GM12878 (cell line): ENCODE data around the gene NDRG2. TPM values are rescaled to one million over a fixed set of nuclear protein-coding genes. Genes with fewer than 3 reads are reported as not detected.

Experiments
- ATAC-seq: fragments of 200-7000 bp; cut with Tn5 transposase; 3 replicates; pipeline ENCODE4 v1.9.1; 2020; ENCODE audit warnings: mild to moderate bottlenecking, moderate library complexity
- BruUV-seq: library from RNA; stranded (reverse); fragments of 400-500 nt; replicated peaks from 2 replicates; lab custom pipeline; 2021; lab: Mats Ljungman, UMichigan
- CTCF ChIA-PET: fragments of 300-600 bp; sonication (Branson Sonifier 250); formaldehyde crosslinking; extraction: SDS; loops from one replicate; lab custom pipeline; 2021; ENCODE audit warnings: inconsistent platforms; lab: Yijun Ruan, JAX
- POLR2A ChIA-PET: fragments of 350-600 bp; formaldehyde crosslinking; extraction: SDS; loops from one replicate; lab custom pipeline; 2021; ENCODE audit warnings: inconsistent platforms; lab: Charles Lee
- RAD21 ChIA-PET: fragments of 300-600 bp; sonication (Branson Sonifier 250); formaldehyde crosslinking; loops from one replicate; lab custom pipeline; 2023; ENCODE audit warnings: antibody characterized with exemption; ENCODE audit not compliant: unreplicated experiment; lab: Charles Lee
- SMC1A ChIA-PET: fragments of 300-600 bp; sonication (Branson Sonifier 250); formaldehyde crosslinking; loops from one replicate; lab custom pipeline; 2023; ENCODE audit not compliant: unreplicated experiment, uncharacterized antibody; lab: Charles Lee
- DNase-seq: peaks from one replicate; pipeline ENCODE4 v3.0.0-alpha.2; 2011; ENCODE audit warnings: low read depth, low spot score
- FAIRE-seq: peaks from 3 replicates; lab custom pipeline; 2011; peaks lifted over from hg19 to GRCh38; lab: Jason Lieb, UNC
- H2AFZ ChIP-seq: 2 replicates; pipeline ENCODE4 v1.6.0; 2011; ENCODE audit warnings: low read depth, low read length, control low read depth; ENCODE audit not compliant: control insufficient read depth
- H3K27ac ChIP-seq: 2 replicates; pipeline ENCODE4 v1.5.1; 2011; ENCODE audit warnings: control low read depth; ENCODE audit not compliant: control insufficient read depth, insufficient read depth
- H3K27me3 ChIP-seq, 2 experiments: replicated peaks in 1 of 2; 2 replicates each; pipeline versions ENCODE4 v1.6.0 to v1.6.1; 2011; ENCODE audit warnings: low read length in 1 of 2; ENCODE audit not compliant: control insufficient read depth in 2 of 2, insufficient read depth in 2 of 2
- H3K36me3 ChIP-seq, 2 experiments: 2 replicates each; pipeline ENCODE4 v1.5.1; 2011; ENCODE audit warnings: low read length in 1 of 2; ENCODE audit not compliant: control insufficient read depth in 2 of 2, insufficient read depth in 2 of 2
- H3K4me1 ChIP-seq: 2 replicates; pipeline ENCODE4 v1.6.1; 2011; ENCODE audit warnings: mild to moderate bottlenecking, low read length, moderate library complexity, mixed read lengths; ENCODE audit not compliant: control insufficient read depth, insufficient read depth
- H3K4me2 ChIP-seq: 2 replicates; pipeline ENCODE4 v1.6.0; 2011; ENCODE audit warnings: control low read depth; ENCODE audit not compliant: control insufficient read depth, insufficient read depth
- H3K4me3 ChIP-seq: fragments of 200-600 bp; sonication (generic); 2 replicates; pipeline ENCODE4 v1.5.1; 2016
- H3K79me2 ChIP-seq: 2 replicates; pipeline ENCODE4 v1.6.0; 2011; ENCODE audit warnings: low read length; ENCODE audit not compliant: control insufficient read depth, insufficient read depth
- H3K9ac ChIP-seq: 2 replicates; pipeline ENCODE4 v1.8.0; 2011; ENCODE audit warnings: low read length, control low read depth, mixed read lengths; ENCODE audit not compliant: control insufficient read depth, insufficient read depth
- H3K9me3 ChIP-seq: replicated peaks from 3 replicates; pipeline ENCODE4 v1.5.1; 2011; ENCODE audit warnings: mild to moderate bottlenecking, low read length; ENCODE audit not compliant: control insufficient read depth, insufficient read depth
- H4K20me1 ChIP-seq: 2 replicates; pipeline ENCODE4 v1.6.0; 2011; ENCODE audit not compliant: control insufficient read depth, insufficient read depth
- BCL11A ChIP-seq: IDR thresholded peaks from 2 replicates; pipeline ENCODE4 v1.6.1; 2011; ENCODE audit warnings: low read depth, low read length
- PAX5 ChIP-seq: IDR thresholded peaks from 2 replicates; pipeline ENCODE4 v1.6.1; 2011; ENCODE audit warnings: low read depth, low read length, borderline replicate concordance
- PAX8 ChIP-seq: fragments of 450-650 bp; IDR thresholded peaks from 2 replicates; pipeline ENCODE4 v1.6.1; 2017; ENCODE audit warnings: mild to moderate bottlenecking, moderate library complexity
- RFX5 ChIP-seq: IDR thresholded peaks from 2 replicates; pipeline ENCODE4 v1.6.1; 2011; ENCODE audit warnings: low read depth, low read length, improper control_type of control experiment
- SRF ChIP-seq, 2 experiments: IDR thresholded peaks; 2 replicates each; pipeline ENCODE4 v1.6.1; 2011; ENCODE audit warnings: low read depth in 2 of 2, low read length in 2 of 2, mild to moderate bottlenecking in 1 of 2, moderate library complexity in 1 of 2
- YBX1 ChIP-seq: fragments of 450-650 bp; IDR thresholded peaks from 2 replicates; pipeline ENCODE4 v1.6.1; 2016; ENCODE audit warnings: antibody characterized with exemption
- ZBTB4 ChIP-seq: fragments of 450-650 bp; formaldehyde crosslinking; IDR thresholded peaks from 2 replicates; pipeline ENCODE4 v1.4.0; 2022; ENCODE audit warnings: mild to moderate bottlenecking, moderate library complexity
- ZNF384 ChIP-seq: IDR thresholded peaks from 2 replicates; pipeline ENCODE4 v1.6.1; 2012; ENCODE audit warnings: low read depth, mild to moderate bottlenecking, low read length, improper control_type of control experiment, borderline replicate concordance
- WGBS: methylation state at CpG from one replicate; pipeline ENCODE4 v1.1.6; 2016; ENCODE audit warnings: low lambda C conversion rate; ENCODE audit not compliant: insufficient replicate concordance, insufficient coverage; ENCODE audit errors: missing lambda C conversion rate; 5-methylcytosine and 5-hydroxymethylcytosine counted together
- in situ Hi-C: fragments of 300-500 bp; cut with MboI; formaldehyde crosslinking; loops from 9 replicates; pipeline ENCODE4 v1.14.3; 2018; ENCODE audit warnings: mixed read lengths
- intact Hi-C: fragments of 100-400 bp; cut with micrococcal nuclease; formaldehyde crosslinking; loops from one replicate; pipeline ENCODE4 v1.14.2; 2022; ENCODE audit not compliant: unreplicated experiment
- polyA plus RNA-seq, 11 experiments: library from polyadenylated mRNA; depleted of rRNA in 4 of 11; unstranded in 6 of 11; stranded (reverse) in 5 of 11; fragments of >200 nt; fragmentation: Nextera tagmentation in 4 of 11; fragmentation: Illumina TruSeq in 1 of 11; extraction: Ambion mirVana in 4 of 11; extraction: Trizol in 1 of 11; gene quantifications; 1 replicate in 1 of 11; 2 replicates in 10 of 11; pipeline versions ENCODE4 v1.2.1 to v1.2.3, GENCODE V29; 2011 to 2016; ENCODE audit warnings: inconsistent platforms in 2 of 11, missing spikeins in 2 of 11, low read depth in 1 of 11
- total RNA-seq, 4 experiments: library from RNA; depleted of rRNA in 3 of 4; stranded (reverse); fragments of >200 nt in 3 of 4; fragmentation: Illumina TruSeq in 1 of 4; extraction: Trizol in 1 of 4; gene quantifications; 2 replicates each; pipeline versions ENCODE4 v1.2.1 to v1.2.3, GENCODE V29; 2013 to 2021

Gene NDRG2
- total and polyA plus RNA-seq, 10 of the 15 experiments (the other 5 are each of a cell fraction or from before 2014, with no cell fraction given) = 0.15 to 0.49 TPM; not detected in 8

GRCh38 chr14:20978687-20979086 lies 46.2 kb downstream of the NDRG2 start:
- H3K27me3 ChIP-seq = no peaks in the 10 kb centered on the region
- no peak overlapping the region for H2AFZ ChIP-seq
- ATAC-seq (no peak), DNase-seq (no peak), FAIRE-seq (no peak)
- no peak overlapping the region for H3K4me2 ChIP-seq
- H3K9ac ChIP-seq = no peak overlapping the region
- RAD21 ChIA-PET = no interaction called here
- 25% methylated on average over 1 of the region's 1 CpG for WGBS
- CTCF ChIA-PET = interaction anchor here (1.1 to 1.5 kb wide), 3 partner anchors 8 to 282 kb away, joined by 3 to 9 read pairs (median 4); no protein-coding TSS in a partner anchor
- SMC1A ChIA-PET = no interaction called here
- no peaks in the 10 kb centered on the region for H3K9me3 ChIP-seq
- intact Hi-C loops = no loop called here
- H3K36me3 ChIP-seq = no peaks in the 10 kb centered on the region
- POLR2A ChIA-PET = interaction anchor here (0.5 kb wide), 1 partner anchor 435 kb away, joined by 4 read pairs; no protein-coding TSS in a partner anchor
- H3K4me1 ChIP-seq = no peaks in the 10 kb centered on the region
- in situ Hi-C loops = no loop called here
- H3K27ac ChIP-seq = no peak overlapping the region
- no peaks in the 10 kb centered on the region for H3K79me2 ChIP-seq
- no TSS peak for BruUV-seq
- no peaks in the 10 kb centered on the region for H4K20me1 ChIP-seq
- no peak for TF ChIP-seq BCL11A
- no peak for TF ChIP-seq YBX1
- TF ChIP-seq ZNF384 = no peak
- no peak for TF ChIP-seq PAX8
- no peak overlapping the region for H3K4me3 ChIP-seq

GRCh38 chr14:20976291-20976690 lies 48.6 kb downstream of the NDRG2 start:
- ChIA-PET RAD21 (no interaction called here), CTCF (no interaction called here), SMC1A (interaction anchor here (0.6 kb wide), 1 partner anchor 29 kb away, joined by 3 read pairs; no protein-coding TSS in a partner anchor), POLR2A (no interaction called here)
- Histone ChIP-seq H3K79me2 (no peaks in the 10 kb centered on the region), H3K4me3 (no peak overlapping the region), H3K4me1 (no peaks in the 10 kb centered on the region), H3K4me2 (no peak overlapping the region), H3K9me3 (no peaks in the 10 kb centered on the region), H3K36me3 (no peaks in the 10 kb centered on the region), H2AFZ (no peak overlapping the region), H3K27me3 (no peaks in the 10 kb centered on the region; a peak in 1 of 4 replicates), H4K20me1 (no peaks in the 10 kb centered on the region), H3K9ac (no peak overlapping the region), H3K27ac (no peak overlapping the region)
- FAIRE-seq (no peak), ATAC-seq (no peak), DNase-seq (no peak)
- intact Hi-C loops = no loop called here
- 60% methylated on average over 1 of the region's 1 CpG for WGBS
- in situ Hi-C loops = no loop called here
- BruUV-seq = no TSS peak
- TF ChIP-seq ZBTB4 (no peak), RFX5 (no peak), SRF (IDR thresholded peaks at IDR 0.05; ENCODE audit: low read depth in 2 of 2, low read length in 2 of 2) (no peak), PAX5 (no peak)
